Measurements from ENCODE around the gene MCF2L2. TPM values are rescaled to one million over a fixed set of nuclear protein-coding genes. Genes with fewer than 3 reads are reported as not detected.
A peak's percentile ranks its signal among the peaks of the same experiment; 100 is the strongest.

MCF2L2 gene
- total RNA-seq, 1 donor from 2014 or later = 1.2 TPM

- no peak overlapping the region for H3K27ac ChIP-seq
- no peaks in the 10 kb centered on the region for H3K9me3 ChIP-seq
- H3K4me1 ChIP-seq = no peaks in the 10 kb centered on the region
- H3K27me3 ChIP-seq = no peaks in the 10 kb centered on the region
- no peak for TF ChIP-seq CTCF (IDR thresholded peaks at IDR 0.05)
- no peaks in the 10 kb centered on the region for H3K36me3 ChIP-seq
- intact Hi-C loops (cut with DNase I) = no loop called here
- no peak for ATAC-seq
- DNase-seq = no peak
- no peak overlapping the region for H3K4me3 ChIP-seq
These were observed 207.6 kb downstream of the MCF2L2 start for GRCh38 chr3:183220828-183221227.

- ATAC-seq = peak; percentile 69
- no peak for DNase-seq
- H3K4me3 ChIP-seq = no peak overlapping the region
These were observed 209.6 kb downstream of the MCF2L2 start for GRCh38 chr3:183218826-183219225.

GRCh38 chr3:183217548-183218332, 210.7 kb downstream of the MCF2L2 start:
- peaks cover 4% of the 10 kb centered on the region for H3K4me1 ChIP-seq
- H3K27ac ChIP-seq = no peak overlapping the region
- H3K36me3 ChIP-seq = no peaks in the 10 kb centered on the region
- H3K9me3 ChIP-seq = no peaks in the 10 kb centered on the region
- no peak for TF ChIP-seq CTCF (IDR thresholded peaks at IDR 0.05)
- intact Hi-C loops (cut with DNase I) = no loop called here
- no peaks in the 10 kb centered on the region for H3K27me3 ChIP-seq
- DNase-seq (no peak), ATAC-seq (no peak)
- H3K4me3 ChIP-seq = no peak overlapping the region

More at GRCh38 chr3:183218826-183219225, 209.6 kb downstream of the MCF2L2 start:
- Histone ChIP-seq H3K4me1 (peaks cover 2% of the 10 kb centered on the region), H3K27ac (no peak overlapping the region), H3K27me3 (no peaks in the 10 kb centered on the region), H3K9me3 (no peaks in the 10 kb centered on the region), H3K36me3 (no peaks in the 10 kb centered on the region)
- TF ChIP-seq CTCF (IDR thresholded peaks at IDR 0.05) = no peak
- intact Hi-C loops (cut with DNase I) = no loop called here

- intact Hi-C loops (cut with DNase I) = no loop called here
- no peak for TF ChIP-seq CTCF (IDR thresholded peaks at IDR 0.05)
- no peaks in the 10 kb centered on the region for H3K27me3 ChIP-seq
- H3K36me3 ChIP-seq = no peaks in the 10 kb centered on the region
- no peak overlapping the region for H3K4me3 ChIP-seq
- peaks cover 20% of the 10 kb centered on the region for H3K4me1 ChIP-seq
- no peaks in the 10 kb centered on the region for H3K9me3 ChIP-seq
- DNase-seq (no peak), ATAC-seq (no peak)
- H3K27ac ChIP-seq = no peak overlapping the region
These were observed 212.7 kb downstream of the MCF2L2 start for GRCh38 chr3:183215591-183216202.

- H3K27ac ChIP-seq = peak overlapping the region; percentile 40
- no peak overlapping the region for H3K4me3 ChIP-seq
These were observed 214.2 kb downstream of the MCF2L2 start for GRCh38 chr3:183214277-183214612.

More at GRCh38 chr3:183214277-183214612, 214.2 kb downstream of the MCF2L2 start:
- ATAC-seq (no peak), DNase-seq (no peak)
- Histone ChIP-seq H3K9me3 (no peaks in the 10 kb centered on the region), H3K4me1 (peaks cover 20% of the 10 kb centered on the region), H3K27me3 (no peaks in the 10 kb centered on the region), H3K36me3 (no peaks in the 10 kb centered on the region)
- no peak for TF ChIP-seq CTCF (IDR thresholded peaks at IDR 0.05)
- intact Hi-C loops (cut with DNase I) = no loop called here

Measured in upper lobe of right lung (tissue), 1 donor.